IMR-90 (cell line): ENCODE measurements around the gene PRKCH. TPM values are rescaled to one million over a fixed set of nuclear protein-coding genes. Genes with fewer than 3 reads are reported as not detected.

Source experiments
- ATAC-seq: fragments of 200-7000 bp; cut with Tn5 transposase; 2 replicates; pipeline ENCODE4 v1.9.1; 2020; ENCODE audit warnings: low read depth, mild to moderate bottlenecking, moderate library complexity
- BruUV-seq: library from RNA; stranded (reverse); fragments of 400-500 nt; replicated peaks from 2 replicates; lab custom pipeline; 2021; lab: Mats Ljungman, UMichigan
- CTCF ChIA-PET: fragments of 300-600 bp; formaldehyde crosslinking; extraction: SDS; loops from one replicate; lab custom pipeline; 2021; ENCODE audit warnings: antibody characterized with exemption; lab: Yijun Ruan, JAX
- POLR2A ChIA-PET: fragments of 300-600 bp; sonication (Branson Sonifier 250); formaldehyde crosslinking; loops from one replicate; lab custom pipeline; 2022; ENCODE audit warnings: antibody characterized with exemption; ENCODE audit not compliant: unreplicated experiment; lab: Charles Lee
- DNase-seq: peaks from one replicate; pipeline ENCODE4 v3.0.0; 2013
- H2AFZ ChIP-seq: replicated peaks from 2 replicates; pipeline ENCODE3; 2013; ENCODE audit warnings: low read length, mild to moderate bottlenecking; ENCODE audit not compliant: poor library complexity
- H2AK5ac ChIP-seq: 2 replicates; pipeline ENCODE4 v1.6.1; 2013; ENCODE audit warnings: low read depth, low read length, inconsistent platforms
- H2AK9ac ChIP-seq: replicated peaks from 2 replicates; pipeline ENCODE3; 2013; ENCODE audit warnings: mild to moderate bottlenecking, low read depth, low read length, moderate library complexity; ENCODE audit not compliant: poor library complexity
- H2BK120ac ChIP-seq: 2 replicates; pipeline ENCODE4 v1.6.1; 2013; ENCODE audit warnings: low read depth, low read length, inconsistent platforms
- H2BK15ac ChIP-seq: 3 replicates; pipeline ENCODE4 v1.6.1; 2013; ENCODE audit warnings: low read depth, low read length, inconsistent platforms
- H2BK20ac ChIP-seq: 2 replicates; pipeline ENCODE4 v1.6.1; 2013; ENCODE audit warnings: low read depth, mild to moderate bottlenecking, inconsistent platforms, low read length, moderate library complexity
- H2BK5ac ChIP-seq: 2 replicates; pipeline ENCODE4 v1.6.1; 2013; ENCODE audit warnings: mild to moderate bottlenecking, low read depth, low read length, inconsistent platforms; ENCODE audit not compliant: poor library complexity, severe bottlenecking
- H3K14ac ChIP-seq: replicated peaks from 2 replicates; pipeline ENCODE4 v1.6.1; 2013; ENCODE audit warnings: low read depth, low read length, inconsistent platforms
- H3K18ac ChIP-seq: 2 replicates; pipeline ENCODE4 v1.6.1; 2013; ENCODE audit warnings: low read depth, low read length, control low read depth
- H3K23ac ChIP-seq: 2 replicates; pipeline ENCODE4 v1.6.1; 2013; ENCODE audit warnings: low read depth, low read length, inconsistent platforms
- H3K27ac ChIP-seq: 2 replicates; pipeline ENCODE4 v1.5.1; 2013; ENCODE audit warnings: mild to moderate bottlenecking, control low read depth, low read length; ENCODE audit not compliant: insufficient read depth
- H3K27me3 ChIP-seq: 2 replicates; pipeline ENCODE4 v1.6.1; 2013; ENCODE audit warnings: low read length; ENCODE audit not compliant: control insufficient read depth, insufficient read depth
- H3K36me3 ChIP-seq: 2 replicates; pipeline ENCODE4 v1.6.1; 2013; ENCODE audit warnings: low read length, mixed read lengths; ENCODE audit not compliant: control insufficient read depth, insufficient read depth
- H3K4ac ChIP-seq: 2 replicates; pipeline ENCODE4 v1.6.1; 2013; ENCODE audit warnings: low read depth, low read length, inconsistent platforms
- H3K4me1 ChIP-seq: 2 replicates; pipeline ENCODE4 v1.6.1; 2013; ENCODE audit warnings: low read length, mixed read lengths; ENCODE audit not compliant: control insufficient read depth, insufficient read depth
- H3K4me2 ChIP-seq: 2 replicates; pipeline ENCODE4 v1.6.1; 2013; ENCODE audit warnings: low read depth, mild to moderate bottlenecking, control low read depth, low read length, moderate library complexity
- H3K4me3 ChIP-seq: 2 replicates; pipeline ENCODE4 v1.5.1; 2013; ENCODE audit warnings: low read depth, mild to moderate bottlenecking, control low read depth, low read length, moderate library complexity; ENCODE audit not compliant: insufficient read depth
- H3K56ac ChIP-seq: 2 replicates; pipeline ENCODE4 v1.6.1; 2013; ENCODE audit warnings: low read length, inconsistent platforms; ENCODE audit not compliant: insufficient read depth; ENCODE audit errors: extremely low read depth
- H3K79me1 ChIP-seq, 2 experiments: 2 replicates each; pipeline ENCODE4 v1.6.1; 2013; ENCODE audit warnings: low read length in 2 of 2, inconsistent platforms in 1 of 2, low read depth in 1 of 2
- H3K9ac ChIP-seq: 2 replicates; pipeline ENCODE4 v1.6.1; 2013; ENCODE audit warnings: low read depth, low read length, control low read depth
- H3K9me1 ChIP-seq: 2 replicates; pipeline ENCODE4 v1.6.1; 2013; ENCODE audit warnings: low read length, inconsistent platforms; ENCODE audit not compliant: insufficient read depth
- H3K9me3 ChIP-seq: 2 replicates; pipeline ENCODE4 v1.6.1; 2013; ENCODE audit warnings: low read length; ENCODE audit not compliant: control insufficient read depth, insufficient read depth
- H4K20me1 ChIP-seq: 2 replicates; pipeline ENCODE4 v1.6.1; 2013; ENCODE audit warnings: low read length, inconsistent platforms; ENCODE audit not compliant: insufficient read depth
- H4K5ac ChIP-seq: 2 replicates; pipeline ENCODE4 v1.6.1; 2013; ENCODE audit warnings: mild to moderate bottlenecking, low read depth, low read length, control low read depth
- H4K8ac ChIP-seq, 2 experiments: 2 replicates each; pipeline ENCODE4 v1.6.1; 2013; ENCODE audit warnings: low read depth in 2 of 2, low read length in 2 of 2, control low read depth in 1 of 2, inconsistent platforms in 1 of 2
- H4K91ac ChIP-seq: 2 replicates; pipeline ENCODE4 v1.6.1; 2013; ENCODE audit warnings: low read depth, low read length, inconsistent platforms; ENCODE audit not compliant: insufficient read depth
- BHLHE40 ChIP-seq: fragments of 150-350 bp; IDR thresholded peaks from 2 replicates; pipeline ENCODE4 v1.6.1; 2016; ENCODE audit warnings: mild to moderate bottlenecking, low read depth, low read length
- CEBPB ChIP-seq: IDR thresholded peaks from 2 replicates; pipeline ENCODE4 v1.6.1; 2012; ENCODE audit warnings: low read depth, low read length, improper control_type of control experiment
- CHD1 ChIP-seq: IDR thresholded peaks from 2 replicates; pipeline ENCODE4 v1.6.1; 2012; ENCODE audit warnings: low read depth, low read length, improper control_type of control experiment
- CTCF ChIP-seq: conservative IDR thresholded peaks from 2 replicates; pipeline ENCODE4 v1.5.1; 2012; ENCODE audit warnings: mild to moderate bottlenecking, low read depth, low read length, improper control_type of control experiment
- ELK1 ChIP-seq: fragments of 150-350 bp; IDR thresholded peaks from 2 replicates; pipeline ENCODE4 v1.6.1; 2016; ENCODE audit warnings: low read depth, mild to moderate bottlenecking, low read length, moderate library complexity, borderline replicate concordance
- FOS ChIP-seq: fragments of 150-350 bp; IDR thresholded peaks from 2 replicates; pipeline ENCODE4 v1.6.1; 2016; ENCODE audit warnings: low read depth, low read length
- MAFK ChIP-seq: IDR thresholded peaks from 2 replicates; pipeline ENCODE4 v1.6.1; 2012; ENCODE audit warnings: low read depth, low read length, improper control_type of control experiment
- MAZ ChIP-seq: IDR thresholded peaks from 2 replicates; pipeline ENCODE4 v1.6.1; 2012; ENCODE audit warnings: low read depth, mild to moderate bottlenecking, low read length, improper control_type of control experiment, moderate library complexity, borderline replicate concordance
- MXI1 ChIP-seq: IDR thresholded peaks from 2 replicates; pipeline ENCODE4 v1.6.1; 2012; ENCODE audit warnings: low read depth, mild to moderate bottlenecking, low read length, moderate library complexity, borderline replicate concordance
- NFE2L2 ChIP-seq: fragments of 150-350 bp; IDR thresholded peaks from 2 replicates; pipeline ENCODE4 v1.6.1; 2016; ENCODE audit warnings: low read depth, mild to moderate bottlenecking, low read length
- POLR2A ChIP-seq: IDR thresholded peaks from 2 replicates; pipeline ENCODE4 v1.6.1; 2012; ENCODE audit warnings: mild to moderate bottlenecking, low read depth, low read length
- RAD21 ChIP-seq: IDR thresholded peaks from 2 replicates; pipeline ENCODE4 v1.6.1; 2012; ENCODE audit warnings: low read length, improper control_type of control experiment
- RCOR1 ChIP-seq: IDR thresholded peaks from 2 replicates; pipeline ENCODE4 v1.6.1; 2012; ENCODE audit warnings: mild to moderate bottlenecking, low read length, improper control_type of control experiment; ENCODE audit not compliant: insufficient replicate concordance
- SMC3 ChIP-seq: fragments of 150-350 bp; IDR thresholded peaks from 2 replicates; pipeline ENCODE4 v1.6.1; 2016; ENCODE audit warnings: low read depth, mild to moderate bottlenecking, antibody characterized with exemption, low read length, moderate library complexity
- USF2 ChIP-seq: fragments of 150-350 bp; IDR thresholded peaks from 2 replicates; pipeline ENCODE4 v1.6.1; 2017; ENCODE audit warnings: mild to moderate bottlenecking, antibody characterized with exemption, low read length, low read depth
- WGBS, 2 experiments: methylation state at CpG; one replicate each; pipeline versions ENCODE4 v1.1.5 to v1.1.7; 2013; ENCODE audit warnings: missing lambda C conversion rate in 2 of 2; ENCODE audit not compliant: insufficient read length in 1 of 2; ENCODE audit errors: extremely low coverage in 2 of 2; 5-methylcytosine and 5-hydroxymethylcytosine counted together
- dilution Hi-C: fragments of 300-500 bp; cut with HindIII; formaldehyde crosslinking; loops from one replicate; pipeline ENCODE4 v1.14.3; 2018; ENCODE audit warnings: low sequenced_read_pairs; ENCODE audit not compliant: unreplicated experiment
- in situ Hi-C: fragments of 300-500 bp; cut with MboI; formaldehyde crosslinking; loops from 3 replicates; pipeline ENCODE4 v1.14.3; 2019; ENCODE audit warnings: low sequenced_read_pairs, inconsistent platforms, mixed read lengths
- intact Hi-C: fragments of 100-400 bp; cut with micrococcal nuclease; formaldehyde crosslinking; loops from 2 replicates; pipeline ENCODE4 v1.10.0; 2022
- polyA plus RNA-seq, 3 experiments: library from polyadenylated mRNA; depleted of rRNA; stranded (reverse); fragments of >200 nt; gene quantifications; 2 replicates each; pipeline ENCODE4 v1.2.3, GENCODE V29; 2012; ENCODE audit warnings: low replicate concordance in 1 of 3
- total RNA-seq: library from RNA; depleted of rRNA; stranded (reverse); fragments of >200 nt; gene quantifications from 2 replicates; pipeline ENCODE4 v1.2.3, GENCODE V29; 2012

Gene PRKCH
- total and polyA plus RNA-seq, 2 of the 4 experiments (the other 2 are of a cell fraction) = 1.6 to 2.3 TPM

GRCh38 chr14:61518403-61518802, 197.0 kb downstream of the PRKCH start:
- dilution Hi-C loops (no loop called here), intact Hi-C loops (no loop called here), in situ Hi-C loops (no loop called here)
- no peak overlapping the region for H2AK9ac ChIP-seq
- peak overlapping the region; percentile 74; the same call in 1 of the 2 replicates for H2AK5ac ChIP-seq
- H4K8ac ChIP-seq = no peak overlapping the region
- no peaks in the 10 kb centered on the region for H3K9me3 ChIP-seq
- no peak overlapping the region for H3K4ac ChIP-seq
- H4K5ac ChIP-seq = no peak overlapping the region
- no peak overlapping the region for H3K23ac ChIP-seq
- no TSS peak for BruUV-seq
- DNase-seq = no peak
- POLR2A ChIA-PET = no interaction called here
- H4K20me1 ChIP-seq = no peaks in the 10 kb centered on the region
- H3K4me2 ChIP-seq = no peak overlapping the region
- 0 out of 2 replicates have a peak overlapping the region, but pooled peaks have one; percentile 29 for H3K14ac ChIP-seq
- no peak overlapping the region for H2AFZ ChIP-seq
- H4K91ac ChIP-seq = no peak overlapping the region
- no peak overlapping the region for H3K27ac ChIP-seq
- H2BK5ac ChIP-seq = no peak overlapping the region
- no peaks in the 10 kb centered on the region for H3K79me1 ChIP-seq
- peaks cover 10% of the 10 kb centered on the region; the same call in 1 of the 2 replicates for H3K4me1 ChIP-seq
- H3K56ac ChIP-seq = no peak overlapping the region
- H2BK120ac ChIP-seq = no peak overlapping the region
- no peak for ATAC-seq
- H3K4me3 ChIP-seq = no peak overlapping the region
- no CpG with 5 or more reads among the region's 2 CpGs for WGBS, 2 experiments
- H2BK15ac ChIP-seq = peak overlapping the region; percentile 41; the same call in 1 of the 3 replicates
- no peaks in the 10 kb centered on the region for H3K27me3 ChIP-seq
- H3K9me1 ChIP-seq = no peaks in the 10 kb centered on the region
- H2BK20ac ChIP-seq = no peak overlapping the region
- no peak overlapping the region for H3K9ac ChIP-seq
- CTCF ChIA-PET = interaction anchor here (0.6 to 0.7 kb wide), 2 partner anchors 24 to 1893 kb away, joined by 3 read pairs; no protein-coding TSS in a partner anchor
- H3K36me3 ChIP-seq = no peaks in the 10 kb centered on the region
- H3K18ac ChIP-seq = no peak overlapping the region
- TF ChIP-seq CTCF (no peak), NFE2L2 (no peak), CHD1 (no peak), MAFK (no peak), USF2 (no peak), RCOR1 (no peak), MXI1 (no peak), SMC3 (no peak), MAZ (no peak), RAD21 (no peak), BHLHE40 (no peak), ELK1 (no peak), FOS (no peak), CEBPB (no peak), POLR2A (no peak)
